ENCODE results near the gene STK17A.
A peak's percentile ranks its signal among the peaks of the same experiment; 100 is the strongest.

Gene STK17A

GRCh38 chr7:43637114-43637806, 54.4 kb downstream of the STK17A start:
- no peak overlapping the region for H3K27ac ChIP-seq
- H3K4me3 ChIP-seq (ENCODE audit: low read depth, low read length): no peak overlapping the region
- in situ Hi-C loops (cut with HindIII; ENCODE audit: low pct_ligation_motif_present, low sequenced_read_pairs): no loop called here
- peaks cover 49% of the 10 kb centered on the region for H3K36me3 ChIP-seq (replicated peaks)
- H3K27me3 ChIP-seq (replicated peaks): no peaks in the 10 kb centered on the region
- no peak for DNase-seq
- no peak for TF ChIP-seq CTCF (IDR thresholded peaks at IDR 0.05; ENCODE audit: low read depth, low read length, missing control alignments)

- Histone ChIP-seq H3K4me3 (ENCODE audit: low read depth, low read length) (no peak overlapping the region), H3K27me3 (replicated peaks) (no peaks in the 10 kb centered on the region), H3K36me3 (replicated peaks) (peaks cover 46% of the 10 kb centered on the region), H3K27ac (peak overlapping the region; percentile 83)
- in situ Hi-C loops (cut with HindIII; ENCODE audit: low pct_ligation_motif_present, low sequenced_read_pairs): no loop called here
- peak; percentile 85 for DNase-seq
- no peak for TF ChIP-seq CTCF (IDR thresholded peaks at IDR 0.05; ENCODE audit: low read depth, low read length, missing control alignments)
Measured at GRCh38 chr7:43639858-43640491, 57.1 kb downstream of the STK17A start.

GRCh38 chr7:43640679-43641078, 57.8 kb downstream of the STK17A start:
- DNase-seq: no peak
- H3K27ac ChIP-seq: peak overlapping the region; percentile 83
- no peaks in the 10 kb centered on the region for H3K27me3 ChIP-seq (replicated peaks)
- in situ Hi-C loops (cut with HindIII; ENCODE audit: low pct_ligation_motif_present, low sequenced_read_pairs): no loop called here
- H3K4me3 ChIP-seq (ENCODE audit: low read depth, low read length): no peak overlapping the region
- TF ChIP-seq CTCF (IDR thresholded peaks at IDR 0.05; ENCODE audit: low read depth, low read length, missing control alignments): no peak
- H3K36me3 ChIP-seq (replicated peaks): peaks cover 41% of the 10 kb centered on the region

- Histone ChIP-seq H3K27me3 (replicated peaks) (no peaks in the 10 kb centered on the region), H3K27ac (no peak overlapping the region), H3K36me3 (replicated peaks) (peaks cover 32% of the 10 kb centered on the region), H3K4me3 (ENCODE audit: low read depth, low read length) (no peak overlapping the region)
- TF ChIP-seq CTCF (IDR thresholded peaks at IDR 0.05; ENCODE audit: low read depth, low read length, missing control alignments): no peak
- in situ Hi-C loops (cut with HindIII; ENCODE audit: low pct_ligation_motif_present, low sequenced_read_pairs): no loop called here
- no peak for DNase-seq
Measured at GRCh38 chr7:43642897-43643630, 60.2 kb downstream of the STK17A start.

- Histone ChIP-seq H3K4me3 (ENCODE audit: low read depth, low read length) (no peak overlapping the region), H3K27me3 (replicated peaks) (no peaks in the 10 kb centered on the region), H3K27ac (no peak overlapping the region), H3K36me3 (replicated peaks) (peaks cover 28% of the 10 kb centered on the region)
- in situ Hi-C loops (cut with HindIII; ENCODE audit: low pct_ligation_motif_present, low sequenced_read_pairs): no loop called here
- no peak for DNase-seq
- no peak for TF ChIP-seq CTCF (IDR thresholded peaks at IDR 0.05; ENCODE audit: low read depth, low read length, missing control alignments)
Measured at GRCh38 chr7:43643846-43644245, 60.9 kb downstream of the STK17A start.
